Mucosa of stomach (tissue), 1 donor: ENCODE results near the gene LOXL1.
A peak's percentile ranks its signal among the peaks of the same experiment; 100 is the strongest.
"Not testable (repeated sequence)": the region's sequence is repeated elsewhere in the genome, so short reads cannot be mapped to it uniquely, and the experiment has no call there.

Experiments
- H3K27me3 ChIP-seq: one replicate; pipeline ENCODE4 v1.7.0; 2013; ENCODE audit warnings: mild to moderate bottlenecking, low read length; ENCODE audit not compliant: control insufficient read depth, insufficient read depth
- H3K36me3 ChIP-seq: one replicate; pipeline ENCODE4 v1.7.0; 2013; ENCODE audit warnings: low read length; ENCODE audit not compliant: control insufficient read depth, insufficient read depth
- H3K4me1 ChIP-seq: one replicate; pipeline ENCODE4 v1.7.0; 2013; ENCODE audit warnings: mild to moderate bottlenecking, low read length; ENCODE audit not compliant: control insufficient read depth, insufficient read depth
- H3K4me3 ChIP-seq: one replicate; pipeline ENCODE4 v1.7.0; 2013; ENCODE audit warnings: low read length
- H3K9ac ChIP-seq: one replicate; pipeline ENCODE4 v1.7.0; 2013; ENCODE audit warnings: mild to moderate bottlenecking, low read length, moderate library complexity
- H3K9me3 ChIP-seq: one replicate; pipeline ENCODE4 v1.7.0; 2013; ENCODE audit warnings: mild to moderate bottlenecking, low read length, moderate library complexity; ENCODE audit not compliant: control insufficient read depth
- donor health status: Pancreatic carcinoma.

LOXL1 gene

DNA sequence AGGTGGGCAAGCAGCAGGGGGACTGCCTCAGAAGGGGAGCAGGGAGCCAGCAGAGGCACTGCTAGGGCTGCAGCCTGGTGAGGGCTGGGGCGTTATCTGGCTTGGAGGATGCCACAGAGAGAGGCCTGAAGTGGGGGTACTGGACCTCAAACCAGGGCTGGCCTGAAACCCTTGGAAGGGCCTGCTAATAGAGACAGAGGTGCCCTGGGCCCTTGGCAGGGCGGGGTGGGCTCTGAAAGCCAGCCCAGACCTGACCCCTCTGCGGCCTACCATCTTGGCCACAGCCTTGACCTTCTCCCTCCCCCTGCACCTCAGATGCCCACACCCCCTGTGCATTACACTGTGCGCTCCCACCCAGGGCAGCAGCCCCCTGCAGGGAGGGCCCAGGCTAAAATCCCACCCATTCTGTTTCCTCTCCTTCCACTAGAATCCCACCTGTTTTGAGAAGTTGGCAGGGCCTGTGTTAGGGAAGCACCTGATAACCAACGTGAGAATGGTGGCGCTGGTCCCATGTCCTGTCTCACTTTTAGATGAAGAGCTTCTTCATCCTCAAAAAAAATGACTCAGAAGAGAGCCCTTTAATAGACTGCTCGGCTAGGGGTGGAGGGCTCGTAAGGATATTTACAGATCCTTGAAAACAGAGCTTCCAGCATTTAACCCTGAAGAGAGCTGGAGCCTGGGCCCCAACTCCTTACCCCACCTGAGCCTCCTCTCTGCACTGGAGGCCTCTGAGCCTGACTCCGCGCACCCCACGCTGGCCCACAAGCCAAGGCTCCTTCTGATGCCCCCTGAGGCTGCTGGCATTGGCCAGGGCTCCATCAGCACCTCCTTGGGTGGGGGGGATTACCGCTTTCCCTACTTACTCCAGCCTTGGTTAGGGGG is 29.8 kb downstream of the LOXL1 start:
- Histone ChIP-seq H3K27me3 (no peaks in the 10 kb centered on the region), H3K9me3 (no peaks in the 10 kb centered on the region), H3K4me3 (no peak overlapping the region), H3K4me1 (peaks cover 62% of the 10 kb centered on the region), H3K9ac (peak overlapping the region; percentile 16), H3K36me3 (no peaks in the 10 kb centered on the region)

GRCh38 chr15:73956743-73957135 is 30.5 kb downstream of the LOXL1 start:
- Histone ChIP-seq H3K4me3 (no peak overlapping the region), H3K9me3 (no peaks in the 10 kb centered on the region), H3K9ac (peak overlapping the region; percentile 16), H3K4me1 (peaks cover 55% of the 10 kb centered on the region), H3K36me3 (no peaks in the 10 kb centered on the region), H3K27me3 (no peaks in the 10 kb centered on the region)

DNA sequence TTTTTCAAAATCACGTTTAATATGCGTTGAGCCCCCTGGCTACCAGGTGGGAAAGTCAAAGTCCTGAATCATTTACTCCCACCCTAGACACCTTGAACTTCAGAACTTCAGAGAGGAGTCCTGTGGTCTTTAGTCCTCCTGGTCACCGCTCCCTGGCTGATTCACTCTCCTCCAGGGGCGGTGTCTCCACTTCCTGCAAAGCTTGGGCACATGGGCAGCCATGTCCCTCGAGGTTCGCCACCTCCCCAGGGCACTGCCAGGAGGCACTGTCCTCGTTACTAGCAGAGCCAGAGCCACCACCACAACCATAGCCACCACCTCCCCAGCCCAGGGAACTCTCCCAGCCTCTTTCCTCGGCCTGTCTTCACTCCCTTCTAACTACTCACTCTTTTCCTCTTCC is 31.0 kb downstream of the LOXL1 start:
- Histone ChIP-seq H3K27me3 (no peaks in the 10 kb centered on the region), H3K4me3 (no peak overlapping the region), H3K4me1 (peaks cover 50% of the 10 kb centered on the region), H3K9me3 (no peaks in the 10 kb centered on the region), H3K9ac (no peak overlapping the region), H3K36me3 (no peaks in the 10 kb centered on the region)

GRCh38 chr15:73957785-73958184 is 31.5 kb downstream of the LOXL1 start:
- Histone ChIP-seq H3K9ac (no peak overlapping the region), H3K27me3 (no peaks in the 10 kb centered on the region), H3K4me1 (peaks cover 48% of the 10 kb centered on the region), H3K9me3 (no peaks in the 10 kb centered on the region), H3K36me3 (no peaks in the 10 kb centered on the region), H3K4me3 (no peak overlapping the region)

- H3K4me1 ChIP-seq: peaks cover 40% of the 10 kb centered on the region
- no peaks in the 10 kb centered on the region for H3K36me3 ChIP-seq
- no peak overlapping the region for H3K4me3 ChIP-seq
Observed at GRCh38 chr15:73959012-73959581, 32.8 kb downstream of the LOXL1 start.

GRCh38 chr15:73959801-73960200 is 33.5 kb downstream of the LOXL1 start:
- Histone ChIP-seq H3K4me1 (peaks cover 35% of the 10 kb centered on the region), H3K4me3 (no peak overlapping the region), H3K36me3 (no peaks in the 10 kb centered on the region), H3K9me3 (no peaks in the 10 kb centered on the region), H3K9ac (no peak overlapping the region), H3K27me3 (no peaks in the 10 kb centered on the region)

More at GRCh38 chr15:73959012-73959581, 32.8 kb downstream of the LOXL1 start:
- H3K9ac ChIP-seq: no peak overlapping the region
- H3K9me3 ChIP-seq: no peaks in the 10 kb centered on the region
- no peaks in the 10 kb centered on the region for H3K27me3 ChIP-seq

GRCh38 chr15:73960472-73961070 is 34.3 kb downstream of the LOXL1 start:
- not testable (repeated sequence) for H3K9me3 ChIP-seq, H3K36me3 ChIP-seq, H3K9ac ChIP-seq, H3K4me3 ChIP-seq, H3K27me3 ChIP-seq
- peaks cover 40% of the 10 kb centered on the region for H3K4me1 ChIP-seq

- H3K4me1 ChIP-seq: peaks cover 32% of the 10 kb centered on the region
- H3K4me3 ChIP-seq: no peak overlapping the region
- H3K9ac ChIP-seq: no peak overlapping the region
- H3K36me3 ChIP-seq: no peaks in the 10 kb centered on the region
- H3K27me3 ChIP-seq: no peaks in the 10 kb centered on the region
- H3K9me3 ChIP-seq: no peaks in the 10 kb centered on the region
Observed at GRCh38 chr15:73962433-73962832, 36.2 kb downstream of the LOXL1 start.

- Histone ChIP-seq H3K4me1 (peaks cover 14% of the 10 kb centered on the region), H3K9ac (no peak overlapping the region), H3K36me3 (no peaks in the 10 kb centered on the region), H3K9me3 (no peaks in the 10 kb centered on the region), H3K4me3 (no peak overlapping the region), H3K27me3 (no peaks in the 10 kb centered on the region)
Observed at GRCh38 chr15:73964736-73965093, 38.5 kb downstream of the LOXL1 start.

GRCh38 chr15:73965094-73965757 is 39.0 kb downstream of the LOXL1 start:
- no peak overlapping the region for H3K4me3 ChIP-seq
- H3K9me3 ChIP-seq: no peaks in the 10 kb centered on the region
- H3K4me1 ChIP-seq: peaks cover 14% of the 10 kb centered on the region
- no peaks in the 10 kb centered on the region for H3K27me3 ChIP-seq
- H3K36me3 ChIP-seq: no peaks in the 10 kb centered on the region
- no peak overlapping the region for H3K9ac ChIP-seq

- Histone ChIP-seq H3K4me3 (no peak overlapping the region), H3K36me3 (no peaks in the 10 kb centered on the region), H3K9ac (no peak overlapping the region), H3K9me3 (no peaks in the 10 kb centered on the region), H3K27me3 (no peaks in the 10 kb centered on the region), H3K4me1 (peaks cover 14% of the 10 kb centered on the region)
Observed at GRCh38 chr15:73965758-73966113, 39.5 kb downstream of the LOXL1 start.

DNA sequence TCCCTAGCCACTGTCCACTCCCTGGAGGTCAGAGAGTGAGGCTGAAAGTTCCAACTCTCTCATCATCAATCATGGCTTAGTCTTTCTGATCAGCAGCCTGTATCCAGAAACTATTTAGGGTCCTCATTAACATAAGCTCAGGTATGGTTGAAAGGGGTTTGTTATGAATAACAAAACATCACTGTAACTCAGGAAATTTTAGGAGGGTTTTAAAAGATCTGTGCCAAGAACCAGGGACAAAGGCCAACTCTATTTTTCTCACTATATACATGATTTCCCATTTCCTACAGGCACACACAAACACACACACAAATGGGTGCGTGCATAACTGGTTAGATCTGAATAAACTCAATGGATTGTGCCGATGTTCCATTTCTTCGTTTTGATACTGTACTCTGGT is 42.2 kb downstream of the LOXL1 start:
- Histone ChIP-seq H3K9me3 (no peaks in the 10 kb centered on the region), H3K36me3 (no peaks in the 10 kb centered on the region), H3K4me3 (no peak overlapping the region), H3K27me3 (no peaks in the 10 kb centered on the region), H3K9ac (no peak overlapping the region), H3K4me1 (peaks cover 21% of the 10 kb centered on the region)
